K562 (cell line): ENCODE results near the gene ACER3. TPM values are rescaled to one million over a fixed set of nuclear protein-coding genes. Genes with fewer than 3 reads are reported as not detected.

Experiments used
- ATAC-seq: fragments of 200-7000 bp; cut with Tn5 transposase; 3 replicates; pipeline ENCODE4 v1.9.1; 2020; ENCODE audit warnings: moderate library complexity
- BruUV-seq: library from RNA; stranded (reverse); fragments of 400-500 nt; replicated peaks from 2 replicates; lab custom pipeline; 2021; lab: Mats Ljungman, UMichigan
- CTCF ChIA-PET: fragments of 300-600 bp; formaldehyde crosslinking; extraction: SDS; loops from one replicate; lab custom pipeline; 2021; ENCODE audit warnings: low intra/inter-chr PET ratio; lab: Yijun Ruan, JAX
- POLR2A ChIA-PET: fragments of 300-600, 350-650 bp; sonication (Branson Sonifier 250); formaldehyde crosslinking; extraction: SDS; loops from one replicate; lab custom pipeline; 2021; ENCODE audit warnings: antibody characterized with exemption, inconsistent platforms; lab: Yijun Ruan, JAX
- DNase-seq, 4 experiments: peaks; one replicate each; pipeline versions ENCODE4 v3.0.0 to v3.0.0-alpha.2; 2011 to 2018; ENCODE audit warnings: low spot score in 3 of 4, mixed read lengths in 3 of 4; ENCODE audit errors: extremely low read depth in 1 of 4
- FAIRE-seq: peaks from 2 replicates; lab custom pipeline; 2011; peaks lifted over from hg19 to GRCh38; lab: Jason Lieb, UNC
- H2AFZ ChIP-seq: 2 replicates; pipeline ENCODE4 v1.6.0; 2011; ENCODE audit warnings: low read depth, low read length, control low read depth, inconsistent platforms
- H3K27ac ChIP-seq: fragments of 200-600 bp; 3 replicates; pipeline ENCODE4 v1.8.0; 2011; ENCODE audit warnings: low read depth, mild to moderate bottlenecking, control low read depth, inconsistent platforms, low read length, moderate library complexity, mixed read lengths; ENCODE audit errors: extremely low read depth
- H3K27me3 ChIP-seq, 2 experiments: fragments of 300-600 bp in 1 of 2; 2 replicates in 1 of 2; 3 replicates in 1 of 2; pipeline versions ENCODE4 v1.6.0 to v1.8.0; 2011; ENCODE audit warnings: inconsistent platforms in 2 of 2, low read length in 2 of 2, mild to moderate bottlenecking in 1 of 2, mixed read lengths in 1 of 2, moderate library complexity in 1 of 2; ENCODE audit not compliant: control insufficient read depth in 2 of 2, insufficient read depth in 2 of 2
- H3K36me3 ChIP-seq: fragments of 300-600 bp; 3 replicates; pipeline ENCODE4 v1.8.0; 2011; ENCODE audit warnings: mild to moderate bottlenecking, low read length, inconsistent platforms; ENCODE audit not compliant: control insufficient read depth, insufficient read depth
- H3K4me1 ChIP-seq, 2 experiments: fragments of 200-600 bp in 1 of 2; replicated peaks in 1 of 2; 2 replicates in 1 of 2; 3 replicates in 1 of 2; pipeline versions ENCODE4 v1.5.1 to v1.8.0; 2011; ENCODE audit warnings: inconsistent platforms in 2 of 2, low read length in 2 of 2, mild to moderate bottlenecking in 1 of 2, mixed read lengths in 1 of 2, moderate library complexity in 1 of 2; ENCODE audit not compliant: control insufficient read depth in 2 of 2, insufficient read depth in 2 of 2
- H3K4me2 ChIP-seq: 2 replicates; pipeline ENCODE4 v1.6.1; 2011; ENCODE audit warnings: low read length, control low read depth, inconsistent platforms, mixed read lengths; ENCODE audit not compliant: insufficient read depth
- H3K4me3 ChIP-seq: fragments of 200-600 bp; sonication (generic), shearing (Covaris generic); 2 replicates; pipeline ENCODE4 v1.5.1; 2016; ENCODE audit warnings: control low read depth, inconsistent platforms
- H3K79me2 ChIP-seq: fragments of 200-600 bp; 3 replicates; pipeline ENCODE4 v1.8.0; 2011; ENCODE audit warnings: low read length, inconsistent platforms; ENCODE audit not compliant: control insufficient read depth, insufficient read depth
- H3K9ac ChIP-seq, 2 experiments: 2 replicates each; pipeline versions ENCODE4 v1.6.0 to v1.6.1; 2011; ENCODE audit warnings: low read depth in 2 of 2, low read length in 2 of 2, control low read depth in 1 of 2, inconsistent platforms in 1 of 2, mild to moderate bottlenecking in 1 of 2, mixed read lengths in 1 of 2; ENCODE audit not compliant: insufficient read depth in 1 of 2
- H3K9me1 ChIP-seq: one replicate; pipeline ENCODE4 v1.6.0; 2011; ENCODE audit warnings: inconsistent platforms, mild to moderate bottlenecking, low read length, moderate library complexity; ENCODE audit not compliant: control insufficient read depth, insufficient read depth
- H3K9me3 ChIP-seq: replicated peaks from 2 replicates; pipeline ENCODE4 v1.5.1; 2011; ENCODE audit warnings: low read depth, low read length, inconsistent platforms; ENCODE audit not compliant: control insufficient read depth, insufficient read depth
- H4K20me1 ChIP-seq: replicated peaks from 2 replicates; pipeline ENCODE4 v1.6.1; 2011; ENCODE audit warnings: low read length, inconsistent platforms, mixed read lengths; ENCODE audit not compliant: control insufficient read depth, insufficient read depth
- AFF1 ChIP-seq, 2 experiments: fragments of 450-650 bp; IDR thresholded peaks; 2 replicates each; pipeline ENCODE4 v1.6.1; 2018; ENCODE audit warnings: mild to moderate bottlenecking in 2 of 2, low read depth in 1 of 2; ENCODE audit not compliant: partially characterized antibody in 2 of 2
- ERF ChIP-seq: fragments of 450-650 bp; formaldehyde crosslinking; IDR thresholded peaks from 2 replicates; pipeline ENCODE4 v1.4.0; 2020; ENCODE audit warnings: mild to moderate bottlenecking, mixed read lengths
- ESRRB ChIP-seq: fragments of 250-450 bp; sonication (Bioruptor Pico); IDR thresholded peaks from 2 replicates; pipeline ENCODE4 v1.5.0; 2020; ENCODE audit warnings: mild to moderate bottlenecking, moderate library complexity, borderline replicate concordance
- HNRNPH1 ChIP-seq: fragments of 200-400 bp; formaldehyde crosslinking; optimal IDR thresholded peaks from 2 replicates; pipeline ENCODE3; 2017; ENCODE audit warnings: low read depth, mild to moderate bottlenecking, low read length, moderate library complexity
- MTA1 ChIP-seq: fragments of 450-650 bp; IDR thresholded peaks from 2 replicates; pipeline ENCODE4 v1.6.1; 2017; ENCODE audit warnings: borderline replicate concordance
- MYNN ChIP-seq, 2 experiments: sonication (generic); formaldehyde crosslinking in 1 of 2; IDR thresholded peaks; 2 replicates each; pipeline versions ENCODE4 v1.5.0 to v1.6.1; 2016 to 2020; ENCODE audit warnings: antibody characterized with exemption in 1 of 2, missing genetic modification reagents in 1 of 2
- NFE2 ChIP-seq: IDR thresholded peaks from 2 replicates; pipeline ENCODE4 v1.6.1; 2014; ENCODE audit warnings: antibody characterized with exemption, low read depth
- RAD21 ChIP-seq, 2 experiments: fragments of 250-450 bp in 1 of 2; fragments of 450-650 bp in 1 of 2; sonication (Bioruptor Pico) in 1 of 2; formaldehyde crosslinking in 1 of 2; IDR thresholded peaks in 1 of 2; conservative IDR thresholded peaks in 1 of 2; 2 replicates each; pipeline versions ENCODE4 v1.4.0 to v1.8.0; 2020 to 2022; ENCODE audit warnings: mild to moderate bottlenecking in 2 of 2, moderate library complexity in 1 of 2
- RUNX1 ChIP-seq: sonication (generic); IDR thresholded peaks from 2 replicates; pipeline ENCODE4 v1.6.1; 2016; ENCODE audit warnings: antibody characterized with exemption, low read depth
- SAFB2 ChIP-seq: fragments of 200-400 bp; formaldehyde crosslinking; IDR thresholded peaks from 2 replicates; pipeline ENCODE4 v1.6.1; 2018; ENCODE audit warnings: borderline replicate concordance, low read length, low read depth, moderate library complexity; ENCODE audit not compliant: severe bottlenecking
- SMAD2 ChIP-seq: fragments of 150-350 bp; IDR thresholded peaks from 2 replicates; pipeline ENCODE4 v1.6.1; 2014; ENCODE audit warnings: low read depth, mild to moderate bottlenecking, low read length
- SNAPC5 ChIP-seq: fragments of 250-450 bp; sonication (Bioruptor Pico); IDR thresholded peaks from 2 replicates; pipeline ENCODE4 v1.8.0; 2021; ENCODE audit warnings: moderate library complexity, mild to moderate bottlenecking, inconsistent platforms
- SPI1 ChIP-seq: IDR thresholded peaks from 2 replicates; pipeline ENCODE4 v1.6.1; 2011; ENCODE audit warnings: low read depth, low read length, control low read depth, borderline replicate concordance
- TEAD1 ChIP-seq, 2 experiments: fragments of 450-650 bp in 1 of 2; sonication (generic) in 1 of 2; formaldehyde crosslinking; IDR thresholded peaks; 2 replicates each; pipeline versions ENCODE4 v1.4.0 to v1.8.0; 2020 to 2022; ENCODE audit warnings: mild to moderate bottlenecking in 2 of 2, missing genetic modification reagents in 1 of 2
- ZNF124 ChIP-seq: sonication (generic); formaldehyde crosslinking; IDR thresholded peaks from 2 replicates; pipeline ENCODE4 v1.8.1; 2022; ENCODE audit warnings: missing genetic modification reagents
- ZNF280B ChIP-seq: fragments of 250-450 bp; sonication (Bioruptor Pico); IDR thresholded peaks from 2 replicates; pipeline ENCODE4 v1.5.1; 2021; ENCODE audit warnings: mild to moderate bottlenecking
- ZSCAN32 ChIP-seq: fragments of 450-650 bp; formaldehyde crosslinking; IDR thresholded peaks from 2 replicates; pipeline ENCODE4 v1.4.0; 2020; ENCODE audit warnings: mild to moderate bottlenecking, moderate library complexity
- WGBS: fragments of 100-300 bp; shearing (Covaris generic); methylation state at CpG from one replicate; pipeline ENCODE4 v1.1.6; 2016; ENCODE audit warnings: low coverage, mixed read lengths; ENCODE audit not compliant: insufficient coverage; ENCODE audit errors: missing lambda C conversion rate; 5-methylcytosine and 5-hydroxymethylcytosine counted together
- in situ Hi-C: fragments of 300-500 bp; cut with MboI; formaldehyde crosslinking; loops from 4 replicates; pipeline ENCODE4 v1.15.0; 2018; ENCODE audit warnings: inconsistent platforms, mixed read lengths
- intact Hi-C: fragments of 100-400 bp; cut with micrococcal nuclease; formaldehyde crosslinking; loops from 2 replicates; pipeline ENCODE4 v1.14.2; 2022
- polyA plus RNA-seq, 8 experiments: library from polyadenylated mRNA; depleted of rRNA in 4 of 8; stranded (reverse) in 5 of 8; unstranded in 3 of 8; fragments of >200 nt; fragmentation: Nextera tagmentation in 2 of 8; fragmentation: Illumina TruSeq in 1 of 8; extraction: Ambion mirVana in 2 of 8; extraction: Trizol in 1 of 8; gene quantifications; 2 replicates each; pipeline versions ENCODE4 v1.2.1 to v1.2.3, GENCODE V29; 2011 to 2014; ENCODE audit warnings: inconsistent platforms in 1 of 8, missing spikeins in 1 of 8
- total RNA-seq, 7 experiments: library from RNA; depleted of rRNA in 6 of 7; stranded (reverse); fragments of >200 nt in 6 of 7; fragmentation: Illumina TruSeq in 2 of 7; extraction: Trizol in 2 of 7; gene quantifications; 2 replicates each; pipeline versions ENCODE4 v1.2.1 to v1.2.3, GENCODE V29; 2011 to 2021; ENCODE audit warnings: low replicate concordance in 1 of 7

ACER3 gene
- total and polyA plus RNA-seq, 9 of the 15 experiments (the other 6 are each of a cell fraction or from before 2014, with no cell fraction given): 2.0 to 23.8 (median 9.5) TPM

GRCh38 chr11:76839311-76839710 lies 21.4 kb upstream of the ACER3 start:
- no peak overlapping the region for H3K4me3 ChIP-seq
- in situ Hi-C loops (no loop called here), intact Hi-C loops (loop anchor here (5.0 kb wide), 1 partner anchor 37 kb away; no protein-coding TSS in a partner anchor)
- DNase-seq (peak in 1 of 4 experiments; percentile 33), FAIRE-seq (no peak), ATAC-seq (no peak; the same call in 2 of the 3 replicates)
- peaks cover 24 to 28% of the 10 kb centered on the region in 2 experiments; a peak in 3 of 5 replicates for H3K4me1 ChIP-seq
- H3K9me3 ChIP-seq: no peaks in the 10 kb centered on the region
- no peaks in the 10 kb centered on the region for H3K36me3 ChIP-seq
- H4K20me1 ChIP-seq: no peaks in the 10 kb centered on the region
- H2AFZ ChIP-seq: peak overlapping the region; percentile 46; the same call in 1 of the 2 replicates
- no peak overlapping the region for H3K27ac ChIP-seq
- H3K9me1 ChIP-seq: no peaks in the 10 kb centered on the region
- H3K79me2 ChIP-seq: no peaks in the 10 kb centered on the region
- no peaks in the 10 kb centered on the region for H3K27me3 ChIP-seq
- ChIA-PET POLR2A (interaction anchor here (0.6 kb wide), 1 partner anchor 97 kb away, joined by 4 read pairs; no protein-coding TSS in a partner anchor), CTCF (interaction anchor here (0.5 to 3.9 kb wide), 3 partner anchors 29 to 159 kb away, joined by 3 to 17 read pairs (median 4); no protein-coding TSS in a partner anchor)
- no peak overlapping the region for H3K4me2 ChIP-seq
- WGBS: 15% methylated on average over 1 of the region's 1 CpG
- no TSS peak for BruUV-seq
- no peak overlapping the region; a peak in 1 of 4 replicates for H3K9ac ChIP-seq
- TF ChIP-seq SMAD2 (no peak), ZSCAN32 (no peak), MYNN (IDR thresholded peaks at IDR 0.05) (no peak), MYNN (CRISPR knock-in tag; IDR thresholded peaks at IDR 0.05) (no peak), AFF1 (IDR thresholded peaks at IDR 0.05; ENCODE audit: low read depth in 1 of 2, partially characterized antibody in 2 of 2) (no peak), ZNF124 (CRISPR knock-in tag) (no peak), ERF (CRISPR knock-in tag) (no peak), ESRRB (CRISPR knock-in tag) (no peak), ZNF280B (no peak), MTA1 (no peak), SAFB2 (no peak), SPI1 (peak; percentile 42; the same call in 1 of the 2 replicates), RUNX1 (no peak), HNRNPH1 (no peak), TEAD1 (CRISPR knock-in tag; IDR thresholded peaks at IDR 0.05) (no peak), NFE2 (no peak), SNAPC5 (no peak), RAD21 (CRISPR knock-in tag; conservative IDR thresholded peaks at IDR 0.05 in 1 of 2, IDR thresholded peaks at IDR 0.05 in 1 of 2) (no peak)
